ENCODE measurements around the gene C1orf167. TPM values are rescaled to one million over a fixed set of nuclear protein-coding genes. Genes with fewer than 3 reads are reported as not detected.

C1orf167 gene
- total RNA-seq, 4 donors from 2014 or later = 1.00 to 1.4 TPM; not detected in 2

- ATAC-seq (no peak), DNase-seq (no peak)
- H3K4me1 ChIP-seq = peaks cover 31 to 40% of the 10 kb centered on the region in 2 donors
- intact Hi-C loops (cut with DNase I; ENCODE audit: low total_unique reads) (no loop called here), in situ Hi-C loops (cut with MboI; ENCODE audit: low sequenced_read_pairs in 4 of 4) (loop anchor here in 1 of 4 donors (10.0 kb wide), 1 partner anchor 49 kb away; the partner anchor contains the start of gene AGTRAP)
- H3K36me3 ChIP-seq = no peaks in the 10 kb centered on the region
- H3K9me3 ChIP-seq = no peaks in the 10 kb centered on the region
- TF ChIP-seq POLR2A (IDR thresholded peaks at IDR 0.05) (no peak), CTCF (IDR thresholded peaks at IDR 0.05 in 4 of 5, conservative IDR thresholded peaks at IDR 0.05 in 1 of 5) (no peak)
- H3K27ac ChIP-seq = no peak overlapping the region
- H3K4me3 ChIP-seq = no peak overlapping the region
- no peaks in the 10 kb centered on the region for H3K27me3 ChIP-seq
Observed at GRCh38 chr1:11783556-11783955, 21.6 kb downstream of the C1orf167 start.

GRCh38 chr1:11784256-11784992, 22.4 kb downstream of the C1orf167 start:
- intact Hi-C loops (cut with DNase I; ENCODE audit: low total_unique reads) = no loop called here
- H3K9me3 ChIP-seq = no peaks in the 10 kb centered on the region
- ATAC-seq = no peak
- in situ Hi-C loops (cut with MboI; ENCODE audit: low sequenced_read_pairs in 4 of 4) = loop anchor here in 1 of 4 donors (10.0 kb wide), 1 partner anchor 50 kb away; the partner anchor contains the start of gene AGTRAP
- H3K4me3 ChIP-seq = peak overlapping the region; percentile 31 to 48 (median 40)
- H3K36me3 ChIP-seq = no peaks in the 10 kb centered on the region
- H3K27ac ChIP-seq = peak overlapping the region; percentile 39 to 98 (median 58)
- no peak for TF ChIP-seq CTCF (IDR thresholded peaks at IDR 0.05 in 4 of 5, conservative IDR thresholded peaks at IDR 0.05 in 1 of 5)
- no peak for TF ChIP-seq POLR2A (IDR thresholded peaks at IDR 0.05)
- no peaks in the 10 kb centered on the region for H3K27me3 ChIP-seq
- H3K4me1 ChIP-seq = peaks cover 40 to 49% of the 10 kb centered on the region in 2 donors
- no peak for DNase-seq

GRCh38 chr1:11784993-11785769, 23.2 kb downstream of the C1orf167 start:
- DNase-seq (peak in 1 of 2 donors; percentile 66), ATAC-seq (peak in 1 of 2 donors; percentile 43)
- H3K27me3 ChIP-seq = no peaks in the 10 kb centered on the region
- H3K27ac ChIP-seq = peak overlapping the region; percentile 39 to 98 (median 58)
- H3K9me3 ChIP-seq = no peaks in the 10 kb centered on the region
- H3K4me3 ChIP-seq = peak overlapping the region; percentile 31 to 48 (median 40)
- intact Hi-C loops (cut with DNase I; ENCODE audit: low total_unique reads) (no loop called here), in situ Hi-C loops (cut with MboI; ENCODE audit: low sequenced_read_pairs in 4 of 4) (loop anchor here in 1 of 4 donors (10.0 kb wide), 1 partner anchor 50 kb away; the partner anchor contains the start of gene AGTRAP)
- TF ChIP-seq CTCF (IDR thresholded peaks at IDR 0.05 in 4 of 5, conservative IDR thresholded peaks at IDR 0.05 in 1 of 5) (peak in 4 of 5 experiments; percentile 87 to 95 (median 91)), POLR2A (IDR thresholded peaks at IDR 0.05) (no peak)
- no peaks in the 10 kb centered on the region for H3K36me3 ChIP-seq
- peaks cover 47 to 56% of the 10 kb centered on the region in 2 donors for H3K4me1 ChIP-seq

- no peak for DNase-seq
- in situ Hi-C loops (cut with MboI; ENCODE audit: low sequenced_read_pairs in 4 of 4) = loop anchor here in 1 of 4 donors (10.0 kb wide), 1 partner anchor 51 kb away; the partner anchor contains the start of gene AGTRAP
- Histone ChIP-seq H3K4me3 (no peak overlapping the region), H3K27ac (peak overlapping the region; percentile 90 to 99 (median 97)), H3K9me3 (no peaks in the 10 kb centered on the region), H3K27me3 (no peaks in the 10 kb centered on the region), H3K4me1 (peaks cover 56 to 64% of the 10 kb centered on the region in 2 donors), H3K36me3 (no peaks in the 10 kb centered on the region)
- ATAC-seq = no peak
- TF ChIP-seq POLR2A (IDR thresholded peaks at IDR 0.05) = no peak
- no peak for TF ChIP-seq CTCF (IDR thresholded peaks at IDR 0.05 in 4 of 5, conservative IDR thresholded peaks at IDR 0.05 in 1 of 5)
- intact Hi-C loops (cut with DNase I; ENCODE audit: low total_unique reads) = no loop called here
Observed at GRCh38 chr1:11786168-11786567, 24.2 kb downstream of the C1orf167 start.

All from gastrocnemius medialis (tissue), 4 donors.